ENCODE results near the gene PSMA2. TPM values are rescaled to one million over a fixed set of nuclear protein-coding genes. Genes with fewer than 3 reads are reported as not detected.
"Not testable (repeated sequence)": the region's sequence is repeated elsewhere in the genome, so short reads cannot be mapped to it uniquely, and the experiment has no call there.

PSMA2 gene
- total RNA-seq, 1 donor from 2014 or later = 62.1 TPM

DNA sequence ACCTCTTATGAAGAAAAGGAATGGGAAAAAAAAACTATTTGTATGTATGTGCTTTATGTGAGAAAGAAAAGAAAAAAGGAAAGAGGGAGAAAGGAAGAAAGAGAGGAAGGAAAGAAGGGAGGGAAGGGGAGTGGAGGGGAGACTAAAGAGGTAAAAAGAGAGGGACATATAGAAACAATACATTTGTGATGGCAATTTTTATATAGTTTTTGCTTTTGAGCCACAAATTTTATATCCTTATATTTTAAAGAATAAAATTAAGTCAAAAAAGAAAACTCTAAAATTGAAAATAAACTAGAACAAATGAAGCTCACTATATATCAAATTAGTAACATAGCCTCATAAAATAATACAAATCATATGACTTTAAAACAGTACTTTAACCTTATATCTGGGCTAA, 31.1 kb downstream of the PSMA2 start:
- FAIRE-seq = no peak
- Histone ChIP-seq H3K4me3 (ENCODE audit: low read depth, low read length) (no peak overlapping the region), H3K36me3 (ENCODE audit: control insufficient read depth, insufficient read depth, low read length) (no peaks in the 10 kb centered on the region), H3K27me3 (ENCODE audit: control insufficient read depth, insufficient read depth, low read length) (no peaks in the 10 kb centered on the region)
- TF ChIP-seq, protein P1, sequence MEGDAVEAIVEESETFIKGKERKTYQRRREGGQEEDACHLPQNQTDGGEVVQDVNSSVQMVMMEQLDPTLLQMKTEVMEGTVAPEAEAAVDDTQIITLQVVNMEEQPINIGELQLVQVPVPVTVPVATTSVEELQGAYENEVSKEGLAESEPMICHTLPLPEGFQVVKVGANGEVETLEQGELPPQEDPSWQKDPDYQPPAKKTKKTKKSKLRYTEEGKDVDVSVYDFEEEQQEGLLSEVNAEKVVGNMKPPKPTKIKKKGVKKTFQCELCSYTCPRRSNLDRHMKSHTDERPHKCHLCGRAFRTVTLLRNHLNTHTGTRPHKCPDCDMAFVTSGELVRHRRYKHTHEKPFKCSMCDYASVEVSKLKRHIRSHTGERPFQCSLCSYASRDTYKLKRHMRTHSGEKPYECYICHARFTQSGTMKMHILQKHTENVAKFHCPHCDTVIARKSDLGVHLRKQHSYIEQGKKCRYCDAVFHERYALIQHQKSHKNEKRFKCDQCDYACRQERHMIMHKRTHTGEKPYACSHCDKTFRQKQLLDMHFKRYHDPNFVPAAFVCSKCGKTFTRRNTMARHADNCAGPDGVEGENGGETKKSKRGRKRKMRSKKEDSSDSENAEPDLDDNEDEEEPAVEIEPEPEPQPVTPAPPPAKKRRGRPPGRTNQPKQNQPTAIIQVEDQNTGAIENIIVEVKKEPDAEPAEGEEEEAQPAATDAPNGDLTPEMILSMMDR (IDR thresholded peaks at IDR 0.05; ENCODE audit: insufficient read depth, low read length, severe bottlenecking) = no peak
- no peak for DNase-seq (ENCODE audit: low read depth)

DNA sequence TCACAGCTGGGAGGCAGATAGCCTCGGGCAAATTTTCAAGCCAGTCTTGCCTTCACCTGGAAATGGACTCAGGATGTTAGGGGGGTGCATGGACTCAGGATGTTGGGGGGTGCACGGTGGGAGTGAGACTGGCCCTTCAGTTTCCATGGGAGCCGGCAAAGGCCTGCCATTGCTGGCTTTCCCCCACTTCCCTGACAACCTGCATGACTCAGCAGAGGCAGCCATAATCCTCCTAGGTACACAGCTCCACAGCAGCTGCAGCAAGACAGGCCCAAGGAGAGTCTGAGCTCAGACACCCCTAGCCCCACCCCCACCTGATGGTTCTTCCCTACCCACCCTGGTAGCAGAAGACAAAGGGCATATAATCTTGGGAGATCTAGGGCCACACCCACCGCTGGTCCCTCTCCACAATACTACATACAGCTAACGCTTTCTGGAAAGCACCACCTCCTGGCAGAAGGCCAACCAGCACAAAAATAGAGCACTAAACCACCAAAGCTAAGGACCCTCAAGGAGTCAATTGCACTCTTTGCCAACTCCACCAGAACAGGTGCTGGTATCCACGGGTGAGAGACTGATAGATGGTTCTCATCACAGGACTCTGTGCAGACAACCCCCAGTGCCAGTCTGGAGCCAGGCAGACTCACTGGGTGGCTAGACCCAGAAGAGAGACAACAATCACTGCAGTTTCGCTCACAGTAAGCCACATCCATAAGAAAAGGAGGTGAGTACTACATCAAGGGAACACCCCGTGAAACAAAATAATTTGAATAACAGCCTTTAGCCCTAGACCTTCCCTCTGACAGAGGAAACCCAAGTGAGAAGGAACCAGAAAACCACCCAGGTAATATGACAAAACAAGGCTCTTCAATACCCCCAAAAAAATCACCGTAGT, 38.4 kb downstream of the PSMA2 start:
- FAIRE-seq = no peak
- DNase-seq (ENCODE audit: low read depth) = no peak
- Histone ChIP-seq H3K4me3 (ENCODE audit: low read depth, low read length) (no peak overlapping the region), H3K27me3 (ENCODE audit: control insufficient read depth, insufficient read depth, low read length) (no peaks in the 10 kb centered on the region), H3K36me3 (ENCODE audit: control insufficient read depth, insufficient read depth, low read length) (no peaks in the 10 kb centered on the region)
- TF ChIP-seq, protein P1 (IDR thresholded peaks at IDR 0.05; ENCODE audit: insufficient read depth, low read length, severe bottlenecking) = no peak

DNA sequence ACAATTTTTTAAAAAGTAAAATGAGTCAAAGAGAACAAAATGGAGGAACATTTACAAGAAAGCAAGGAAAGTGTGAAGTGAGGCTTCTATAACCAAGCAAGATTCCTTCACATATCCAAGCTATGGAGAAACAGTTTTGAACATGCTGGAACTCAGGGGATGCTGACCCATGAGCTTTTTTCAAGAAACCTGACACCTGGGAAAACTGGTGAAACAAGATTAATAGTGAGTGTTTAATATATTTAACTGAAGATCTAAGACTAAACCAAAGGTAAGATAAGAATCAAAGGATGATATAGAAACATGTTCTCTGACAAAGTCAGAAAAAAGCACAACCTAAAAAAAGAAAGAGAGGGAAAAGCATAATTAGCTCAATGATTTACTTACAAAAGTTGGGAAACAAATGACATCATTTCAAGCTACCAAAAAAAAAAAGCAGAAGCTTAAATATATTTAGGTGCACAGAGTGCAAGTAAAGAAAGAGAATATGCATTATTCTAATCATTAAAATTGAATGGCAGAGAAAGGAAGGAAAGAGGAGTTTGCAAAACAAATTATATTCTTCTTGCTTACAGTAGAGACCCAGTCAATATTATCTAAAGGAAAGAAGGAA, 45.0 kb downstream of the PSMA2 start:
- FAIRE-seq = no peak
- no peak overlapping the region for H3K4me3 ChIP-seq (ENCODE audit: low read depth, low read length)
- TF ChIP-seq, protein P1 (IDR thresholded peaks at IDR 0.05; ENCODE audit: insufficient read depth, low read length, severe bottlenecking) = no peak
- no peaks in the 10 kb centered on the region for H3K36me3 ChIP-seq (ENCODE audit: control insufficient read depth, insufficient read depth, low read length)
- peak; percentile 77 for DNase-seq (ENCODE audit: low read depth)
- H3K27me3 ChIP-seq (ENCODE audit: control insufficient read depth, insufficient read depth, low read length) = no peaks in the 10 kb centered on the region

DNA sequence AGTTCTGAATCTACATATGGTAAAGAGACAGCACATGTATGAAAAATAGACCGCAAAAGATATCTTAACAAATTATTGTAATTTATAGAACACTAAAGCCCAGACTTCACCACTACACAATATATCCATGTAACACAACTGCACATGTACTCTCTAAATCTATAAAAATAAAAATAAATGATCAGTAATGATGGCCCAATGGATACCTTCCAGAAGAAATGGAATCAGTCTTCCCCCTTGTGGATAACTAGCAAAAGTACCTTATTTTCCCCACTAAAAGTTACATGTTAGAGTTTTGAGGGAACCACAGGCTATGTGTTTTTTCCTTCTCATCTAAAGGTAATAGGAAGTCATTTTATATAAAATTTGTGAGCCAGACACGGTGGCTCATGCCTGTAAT, 45.8 kb downstream of the PSMA2 start:
- TF ChIP-seq, protein P1 (IDR thresholded peaks at IDR 0.05; ENCODE audit: insufficient read depth, low read length, severe bottlenecking) = peak; percentile 14
- DNase-seq (ENCODE audit: low read depth) = peak; percentile 24
- Histone ChIP-seq H3K36me3 (ENCODE audit: control insufficient read depth, insufficient read depth, low read length) (no peaks in the 10 kb centered on the region), H3K27me3 (ENCODE audit: control insufficient read depth, insufficient read depth, low read length) (no peaks in the 10 kb centered on the region), H3K4me3 (ENCODE audit: low read depth, low read length) (no peak overlapping the region)
- no peak for FAIRE-seq

DNA sequence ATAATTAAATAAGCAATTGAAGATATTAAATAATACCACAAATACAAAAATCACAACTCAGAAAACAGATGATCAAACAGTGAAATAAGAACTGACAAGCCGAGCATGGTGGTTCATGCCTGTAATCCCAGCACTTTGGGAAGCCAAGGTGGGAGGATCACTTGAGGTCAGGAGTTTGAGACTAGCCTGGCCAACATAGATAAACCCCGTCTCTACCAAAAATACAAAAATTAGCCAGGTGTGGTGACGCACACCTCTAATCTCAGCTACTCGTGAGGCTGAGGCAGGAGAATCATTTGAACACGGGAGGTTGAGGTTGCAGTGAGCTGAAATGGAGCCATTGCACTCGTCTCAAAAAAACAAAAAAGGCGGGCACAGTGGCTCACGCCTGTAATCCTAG, 46.8 kb downstream of the PSMA2 start:
- not testable (repeated sequence) for H3K27me3 ChIP-seq (ENCODE audit: control insufficient read depth, insufficient read depth, low read length); FAIRE-seq; H3K4me3 ChIP-seq (ENCODE audit: low read depth, low read length); H3K36me3 ChIP-seq (ENCODE audit: control insufficient read depth, insufficient read depth, low read length); DNase-seq (ENCODE audit: low read depth)

DNA sequence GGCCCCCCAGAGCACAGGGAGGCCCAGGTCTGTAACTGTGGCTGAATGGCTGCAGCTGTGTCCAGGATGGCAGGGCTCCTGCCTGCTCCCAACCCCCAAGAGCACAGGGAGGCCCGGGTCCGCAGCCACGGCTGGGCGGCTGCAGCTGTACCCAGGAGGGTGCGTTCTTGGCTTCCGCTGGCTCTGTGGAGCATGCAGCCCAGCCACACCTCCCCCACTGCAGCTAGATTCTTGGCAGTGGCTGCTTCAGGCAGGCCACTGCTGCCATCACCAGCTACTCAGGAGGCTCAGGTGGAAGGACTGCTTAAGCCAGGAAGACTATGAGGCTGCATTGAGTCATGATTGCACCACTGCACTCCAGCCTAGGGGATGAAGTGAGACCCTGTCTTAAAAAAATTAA, 48.0 kb downstream of the PSMA2 start:
- Histone ChIP-seq H3K27me3 (ENCODE audit: control insufficient read depth, insufficient read depth, low read length) (no peaks in the 10 kb centered on the region), H3K36me3 (ENCODE audit: control insufficient read depth, insufficient read depth, low read length) (no peaks in the 10 kb centered on the region), H3K4me3 (ENCODE audit: low read depth, low read length) (no peak overlapping the region)
- TF ChIP-seq, protein P1 (IDR thresholded peaks at IDR 0.05; ENCODE audit: insufficient read depth, low read length, severe bottlenecking) = no peak
- no peak for FAIRE-seq
- DNase-seq (ENCODE audit: low read depth) = peak; percentile 90

Measured in bronchial epithelial cell (primary cell).